SK-N-SH (cell line): Measurements from ENCODE around the gene VTI1B. TPM values are rescaled to one million over a fixed set of nuclear protein-coding genes. Genes with fewer than 3 reads are reported as not detected.
A peak's percentile ranks its signal among the peaks of the same experiment; 100 is the strongest.

Experiments
- CTCF ChIA-PET: fragments of 300-600, 350-600 bp; formaldehyde crosslinking; extraction: SDS; loops from one replicate; lab custom pipeline; 2021; lab: Yijun Ruan, JAX
- POLR2A ChIA-PET: fragments of 350-600 bp; sonication (Branson Sonifier 250); formaldehyde crosslinking; extraction: SDS; loops from one replicate; lab custom pipeline; 2020; ENCODE audit warnings: antibody characterized with exemption, inconsistent platforms; lab: Yijun Ruan, JAX
- DNase-seq: peaks from one replicate; pipeline ENCODE4 v3.0.0; 2012
- H2AFZ ChIP-seq: fragments of 200-600 bp; sonication (generic); 2 replicates; pipeline ENCODE4 v1.8.1; 2016; ENCODE audit warnings: antibody characterized with exemption, mild to moderate bottlenecking, low read depth
- H3F3A ChIP-seq: fragments of 200-600 bp; sonication (generic); replicated peaks from 2 replicates; pipeline ENCODE3; 2016; ENCODE audit warnings: antibody characterized with exemption, mild to moderate bottlenecking; ENCODE audit not compliant: insufficient read depth
- H3K27ac ChIP-seq, 2 experiments: fragments of 200-500 bp in 1 of 2; fragments of 200-600 bp in 1 of 2; sonication (Bioruptor generic) in 1 of 2; sonication (generic), shearing (Covaris generic) in 1 of 2; 2 replicates each; pipeline versions ENCODE4 v1.5.1 to v1.6.1; 2014 to 2016; ENCODE audit warnings: low read depth in 2 of 2, inconsistent platforms in 1 of 2, low read length in 1 of 2, mild to moderate bottlenecking in 1 of 2, mixed read lengths in 1 of 2
- H3K27me3 ChIP-seq: fragments of 200-600 bp; sonication (generic), shearing (Covaris generic); 2 replicates; pipeline ENCODE4 v1.6.1; 2016; ENCODE audit warnings: mixed run types; ENCODE audit not compliant: insufficient read depth
- H3K36me3 ChIP-seq, 2 experiments: fragments of 200-500 bp in 1 of 2; fragments of 200-600 bp in 1 of 2; sonication (Bioruptor generic) in 1 of 2; sonication (generic) in 1 of 2; replicated peaks in 1 of 2; 2 replicates each; pipeline versions ENCODE3 to v1.5.1; 2014 to 2016; ENCODE audit warnings: low read length in 1 of 2, mild to moderate bottlenecking in 1 of 2; ENCODE audit not compliant: insufficient read depth in 2 of 2, control insufficient read depth in 1 of 2
- H3K4me1 ChIP-seq, 2 experiments: fragments of 200-500 bp in 1 of 2; fragments of 200-600 bp in 1 of 2; sonication (Bioruptor generic) in 1 of 2; sonication (generic), shearing (Covaris generic) in 1 of 2; 2 replicates each; pipeline versions ENCODE4 v1.5.1 to v1.6.1; 2014 to 2016; ENCODE audit warnings: low read depth in 1 of 2, low read length in 1 of 2, mixed run types in 1 of 2; ENCODE audit not compliant: insufficient read depth in 2 of 2, control insufficient read depth in 1 of 2
- H3K4me2 ChIP-seq: fragments of 200-600 bp; sonication (generic), shearing (Covaris generic); 2 replicates; pipeline ENCODE4 v1.6.1; 2017; ENCODE audit warnings: mixed run types
- H3K4me3 ChIP-seq, 2 experiments: fragments of 200-500 bp in 1 of 2; fragments of 200-600 bp in 1 of 2; sonication (Bioruptor generic) in 1 of 2; sonication (generic), shearing (Covaris generic) in 1 of 2; 2 replicates each; pipeline versions ENCODE4 v1.5.1 to v1.8.1; 2014 to 2016; ENCODE audit warnings: low read depth in 2 of 2, inconsistent platforms in 1 of 2, low read length in 1 of 2, mild to moderate bottlenecking in 1 of 2, mixed read lengths in 1 of 2, moderate library complexity in 1 of 2
- H3K79me2 ChIP-seq: fragments of 200-600 bp; sonication (generic); 2 replicates; pipeline ENCODE4 v1.8.1; 2017; ENCODE audit warnings: mild to moderate bottlenecking; ENCODE audit not compliant: insufficient read depth
- H3K9ac ChIP-seq: fragments of 200-600 bp; sonication (generic); 2 replicates; pipeline ENCODE4 v1.6.1; 2017; ENCODE audit warnings: mixed run types
- H3K9me2 ChIP-seq: fragments of 200-600 bp; sonication (generic); 2 replicates; pipeline ENCODE4 v1.6.1; 2017; ENCODE audit warnings: mixed run types
- H3K9me3 ChIP-seq: fragments of 200-600 bp; sonication (generic); 2 replicates; pipeline ENCODE4 v1.6.1; 2017; ENCODE audit warnings: mixed run types, mild to moderate bottlenecking, moderate library complexity
- H4K20me1 ChIP-seq: fragments of 200-600 bp; sonication (generic); 2 replicates; pipeline ENCODE4 v1.6.1; 2017; ENCODE audit warnings: mild to moderate bottlenecking, mixed run types; ENCODE audit not compliant: insufficient read depth
- CHD2 ChIP-seq: fragments of 150-350 bp; IDR thresholded peaks from 2 replicates; pipeline ENCODE4 v1.6.1; 2018; ENCODE audit warnings: low read length; ENCODE audit not compliant: partially characterized antibody
- CTCF ChIP-seq: fragments of 200-600 bp; sonication (generic); IDR thresholded peaks from 2 replicates; pipeline ENCODE4 v1.6.1; 2017; ENCODE audit warnings: antibody characterized with exemption, mild to moderate bottlenecking, moderate library complexity
- ELF1 ChIP-seq: IDR thresholded peaks from 2 replicates; pipeline ENCODE4 v1.4.0; 2012
- FOSL2 ChIP-seq: IDR thresholded peaks from 2 replicates; pipeline ENCODE4 v1.4.0; 2012; ENCODE audit warnings: low read depth, mild to moderate bottlenecking, moderate library complexity, borderline replicate concordance
- FOXJ3 ChIP-seq: sonication (generic); formaldehyde crosslinking; IDR thresholded peaks from 2 replicates; pipeline ENCODE4 v1.5.1; 2020; ENCODE audit warnings: mild to moderate bottlenecking, missing genetic modification reagents
- FOXM1 ChIP-seq: IDR thresholded peaks from 2 replicates; pipeline ENCODE4 v1.4.0; 2012; ENCODE audit warnings: low read depth, mild to moderate bottlenecking
- GABPA ChIP-seq: IDR thresholded peaks from 2 replicates; pipeline ENCODE4 v1.4.0; 2012; ENCODE audit warnings: low read depth, mild to moderate bottlenecking
- MAX ChIP-seq: IDR thresholded peaks from 2 replicates; pipeline ENCODE4 v1.4.0; 2012; ENCODE audit warnings: low read depth
- MXI1 ChIP-seq: IDR thresholded peaks from 2 replicates; pipeline ENCODE4 v1.6.1; 2012; ENCODE audit warnings: mild to moderate bottlenecking, low read depth, low read length, improper control_type of control experiment
- NRF1 ChIP-seq: IDR thresholded peaks from 2 replicates; pipeline ENCODE4 v1.6.1; 2012; ENCODE audit warnings: low read depth, mild to moderate bottlenecking, low read length
- PBX3 ChIP-seq: IDR thresholded peaks from 2 replicates; pipeline ENCODE4; 2012
- POLR2AphosphoS5 ChIP-seq: IDR thresholded peaks from 2 replicates; pipeline ENCODE4 v1.6.1; 2012; ENCODE audit warnings: low read depth, low read length
- REST ChIP-seq: IDR thresholded peaks from 2 replicates; pipeline ENCODE4 v1.6.1; 2012; ENCODE audit warnings: mild to moderate bottlenecking, low read depth, low read length, moderate library complexity
- RXRA ChIP-seq: IDR thresholded peaks from 2 replicates; pipeline ENCODE4 v1.4.0; 2012; ENCODE audit warnings: low read depth, mild to moderate bottlenecking, borderline replicate concordance
- SIN3A ChIP-seq: IDR thresholded peaks from 2 replicates; pipeline ENCODE4 v1.6.1; 2012; ENCODE audit warnings: low read depth, mild to moderate bottlenecking, low read length, moderate library complexity, borderline replicate concordance
- TAF1 ChIP-seq: IDR thresholded peaks from 2 replicates; pipeline ENCODE4 v1.6.1; 2012; ENCODE audit warnings: low read depth, mild to moderate bottlenecking, low read length, moderate library complexity, borderline replicate concordance
- YY1 ChIP-seq: IDR thresholded peaks from 2 replicates; pipeline ENCODE4 v1.4.0; 2012; ENCODE audit warnings: low read depth, mild to moderate bottlenecking
- WGBS: methylation state at CpG from one replicate; pipeline ENCODE4 v1.1.6; 2017; ENCODE audit warnings: low lambda C conversion rate; 5-methylcytosine and 5-hydroxymethylcytosine counted together
- polyA plus RNA-seq, 3 experiments: library from polyadenylated mRNA; depleted of rRNA; stranded (reverse); fragments of >200 nt; gene quantifications; 2 replicates each; pipeline ENCODE4 v1.2.3, GENCODE V29; 2012

VTI1B gene
- polyA plus RNA-seq, 1 of the 3 experiments (the other 2 are of a cell fraction) = 59.2 TPM

- Histone ChIP-seq H3K4me3 (peak within 1 kb of the TSS; percentile 77 to 90), H3K9me3 (no peaks in the 10 kb centered on the region), H3K27me3 (no peaks in the 10 kb centered on the region), H3F3A (peaks cover 3% of the 10 kb centered on the region), H3K4me1 (peaks cover 0 to 6% of the 10 kb centered on the region in 2 experiments; a peak in 2 of 4 replicates), H2AFZ (peak within 1 kb of the TSS; percentile 89), H3K79me2 (no peaks in the 10 kb centered on the region), H3K27ac (peak within 1 kb of the TSS; percentile 65 to 66), H3K9ac (peak within 1 kb of the TSS; percentile 59; the same call in 1 of the 2 replicates), H4K20me1 (no peaks in the 10 kb centered on the region), H3K4me2 (peak within 1 kb of the TSS; percentile 84), H3K9me2 (no peaks in the 10 kb centered on the region), H3K36me3 (no peaks in the 10 kb centered on the region)
- TF ChIP-seq GABPA = peak; percentile 57
- TF ChIP-seq POLR2AphosphoS5 = peak; percentile 82
- peak; percentile 50; the same call in 1 of the 2 replicates for TF ChIP-seq YY1
- peak; percentile 85 for TF ChIP-seq ELF1
- TF ChIP-seq FOXJ3 = no peak
- peak; percentile 24 for TF ChIP-seq CHD2
- no peak for TF ChIP-seq FOSL2
- TF ChIP-seq TAF1 = peak; percentile 70; the same call in 1 of the 2 replicates
- TF ChIP-seq REST = peak; percentile 88
- TF ChIP-seq PBX3 = peak; percentile 28; the same call in 1 of the 2 replicates
- peak; percentile 71; the same call in 1 of the 2 replicates for TF ChIP-seq MXI1
- TF ChIP-seq CTCF = peak; percentile 58
- TF ChIP-seq SIN3A = peak; percentile 67; the same call in 1 of the 2 replicates
- TF ChIP-seq FOXM1 = no peak
- peak; percentile 88 for TF ChIP-seq NRF1
- TF ChIP-seq MAX = peak; percentile 58; the same call in 1 of the 2 replicates
- no peak for TF ChIP-seq RXRA
- DNase-seq = peak; percentile 97
- ChIA-PET POLR2A (interaction anchor here (0.6 to 2.0 kb wide), 8 partner anchors 12 to 95 kb away, joined by 3 to 11 read pairs (median 3); partner anchors contain the start of genes PLEKHH1 and RDH11), CTCF (interaction anchor here (0.7 to 4.2 kb wide), 27 partner anchors 8 to 240 kb away, joined by 3 to 23 read pairs (median 4); partner anchors contain the start of genes ARG2, ATP6V1D, EIF2S1 and RDH12)
- WGBS = 8% methylated on average over 59 of the region's 77 CpGs
Observed at GRCh38 chr14:67599698-67600561, 74.5 kb downstream of the VTI1B start, which contains the start of gene PIGH. Gene PIGH (minus strand): TSS chr14:67600268. CDS start chr14:67600203, 65 bp downstream.
